HepG2 (cell line): ENCODE results near the gene ZAR1.

Experiments
- GTF2F1 ChIP-seq: fragments of 150-350 bp; IDR thresholded peaks from 2 replicates; pipeline ENCODE4 v1.6.1; 2014; ENCODE audit warnings: low read length
- KDM1A ChIP-seq: IDR thresholded peaks from 2 replicates; pipeline ENCODE4 v1.6.1; 2016; ENCODE audit warnings: missing compliant biosample characterization
- POLR2AphosphoS5 ChIP-seq: IDR thresholded peaks from 2 replicates; pipeline ENCODE4 v1.6.1; 2012; ENCODE audit warnings: low read depth, low read length
- PPARG ChIP-seq: conservative IDR thresholded peaks from 2 replicates; pipeline ENCODE4 v1.6.1; 2016; ENCODE audit warnings: missing biosample characterization, missing genetic modification reagents
- RBM22 ChIP-seq: fragments of 200-400 bp; formaldehyde crosslinking; optimal IDR thresholded peaks from 2 replicates; pipeline ENCODE3; 2017; ENCODE audit warnings: mild to moderate bottlenecking, low read length, moderate library complexity
- SNAPC2 ChIP-seq: sonication (generic); formaldehyde crosslinking; IDR thresholded peaks from 2 replicates; pipeline ENCODE4 v1.8.1; 2022; ENCODE audit warnings: mild to moderate bottlenecking, missing genetic modification reagents
- ZNF143 ChIP-seq: sonication (generic); formaldehyde crosslinking; IDR thresholded peaks from 2 replicates; pipeline ENCODE4 v1.4.0; 2020; ENCODE audit warnings: missing genetic modification reagents
- ZNF616 ChIP-seq: sonication (generic); formaldehyde crosslinking; IDR thresholded peaks from 2 replicates; pipeline ENCODE4 v1.5.0; 2020; ENCODE audit warnings: low read depth, mild to moderate bottlenecking, missing genetic modification reagents
- ZSCAN20 ChIP-seq: sonication (generic); formaldehyde crosslinking; IDR thresholded peaks from 2 replicates; pipeline ENCODE4 v1.4.0; 2020; ENCODE audit warnings: missing genetic modification reagents, mild to moderate bottlenecking, borderline replicate concordance
- TF ChIP-seq, protein P1 (sequence below): sonication (generic); formaldehyde crosslinking; IDR thresholded peaks from 2 replicates; pipeline ENCODE4 v1.5.0; 2020; ENCODE audit warnings: missing genetic modification reagents, mild to moderate bottlenecking, borderline replicate concordance
- TF ChIP-seq, protein P2 (sequence below): sonication (generic); formaldehyde crosslinking; IDR thresholded peaks from 2 replicates; pipeline ENCODE4 v1.5.0; 2020; ENCODE audit warnings: mild to moderate bottlenecking, missing genetic modification reagents, moderate library complexity
- TF ChIP-seq, protein P3 (sequence below): sonication (generic); formaldehyde crosslinking; IDR thresholded peaks from 2 replicates; pipeline ENCODE4 v1.4.0; 2020; ENCODE audit warnings: missing genetic modification reagents, borderline replicate concordance

DNA sequence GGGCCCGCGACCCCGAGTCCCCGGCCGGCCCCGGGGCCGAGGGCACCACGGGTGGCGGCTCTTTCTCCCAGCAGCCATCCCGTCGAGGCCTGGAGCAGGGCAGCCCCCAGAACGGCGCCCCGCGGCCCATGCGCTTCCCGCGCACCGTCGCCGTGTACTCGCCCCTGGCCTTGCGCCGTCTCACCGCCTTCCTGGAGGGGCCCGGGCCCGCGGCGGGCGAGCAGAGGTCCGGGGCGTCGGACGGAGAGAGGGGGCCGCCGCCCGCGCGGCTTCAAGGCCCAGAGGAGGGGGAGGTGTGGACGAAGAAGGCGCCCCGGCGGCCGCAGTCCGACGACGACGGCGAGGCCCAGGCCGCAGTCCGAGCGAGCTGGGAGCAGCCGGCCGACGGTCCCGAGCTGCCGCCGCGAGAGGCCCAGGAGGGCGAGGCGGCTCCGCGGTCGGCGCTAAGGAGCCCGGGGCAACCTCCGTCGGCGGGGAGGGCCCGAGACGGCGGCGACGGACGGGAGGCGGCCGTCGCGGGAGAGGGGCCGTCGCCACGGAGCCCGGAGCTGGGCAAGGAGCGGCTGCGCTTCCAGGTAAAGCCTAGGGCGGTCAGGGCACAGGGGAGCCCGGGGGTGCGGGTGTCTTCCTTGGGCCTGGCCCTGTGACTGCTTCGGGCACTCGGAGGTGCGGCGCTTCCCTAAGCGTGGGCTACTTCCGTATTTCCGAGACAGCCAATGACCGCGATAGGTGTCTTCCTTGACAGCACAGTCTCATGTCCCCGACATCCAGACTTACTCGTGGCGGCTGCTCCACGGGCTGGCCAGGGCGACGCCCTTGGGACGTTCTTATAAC lies 845 bp downstream of the ZAR1 start:
- TF ChIP-seq, protein P1, sequence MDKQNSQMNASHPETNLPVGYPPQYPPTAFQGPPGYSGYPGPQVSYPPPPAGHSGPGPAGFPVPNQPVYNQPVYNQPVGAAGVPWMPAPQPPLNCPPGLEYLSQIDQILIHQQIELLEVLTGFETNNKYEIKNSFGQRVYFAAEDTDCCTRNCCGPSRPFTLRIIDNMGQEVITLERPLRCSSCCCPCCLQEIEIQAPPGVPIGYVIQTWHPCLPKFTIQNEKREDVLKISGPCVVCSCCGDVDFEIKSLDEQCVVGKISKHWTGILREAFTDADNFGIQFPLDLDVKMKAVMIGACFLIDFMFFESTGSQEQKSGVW (CRISPR knock-in tag), result no peak
- TF ChIP-seq ZNF616 (CRISPR knock-in tag), result no peak
- TF ChIP-seq ZNF143 (CRISPR knock-in tag), result no peak
- no peak for TF ChIP-seq KDM1A (CRISPR knock-in tag)
- no peak for TF ChIP-seq PPARG (CRISPR knock-in tag)
- no peak for TF ChIP-seq GTF2F1
- TF ChIP-seq, protein P2, sequence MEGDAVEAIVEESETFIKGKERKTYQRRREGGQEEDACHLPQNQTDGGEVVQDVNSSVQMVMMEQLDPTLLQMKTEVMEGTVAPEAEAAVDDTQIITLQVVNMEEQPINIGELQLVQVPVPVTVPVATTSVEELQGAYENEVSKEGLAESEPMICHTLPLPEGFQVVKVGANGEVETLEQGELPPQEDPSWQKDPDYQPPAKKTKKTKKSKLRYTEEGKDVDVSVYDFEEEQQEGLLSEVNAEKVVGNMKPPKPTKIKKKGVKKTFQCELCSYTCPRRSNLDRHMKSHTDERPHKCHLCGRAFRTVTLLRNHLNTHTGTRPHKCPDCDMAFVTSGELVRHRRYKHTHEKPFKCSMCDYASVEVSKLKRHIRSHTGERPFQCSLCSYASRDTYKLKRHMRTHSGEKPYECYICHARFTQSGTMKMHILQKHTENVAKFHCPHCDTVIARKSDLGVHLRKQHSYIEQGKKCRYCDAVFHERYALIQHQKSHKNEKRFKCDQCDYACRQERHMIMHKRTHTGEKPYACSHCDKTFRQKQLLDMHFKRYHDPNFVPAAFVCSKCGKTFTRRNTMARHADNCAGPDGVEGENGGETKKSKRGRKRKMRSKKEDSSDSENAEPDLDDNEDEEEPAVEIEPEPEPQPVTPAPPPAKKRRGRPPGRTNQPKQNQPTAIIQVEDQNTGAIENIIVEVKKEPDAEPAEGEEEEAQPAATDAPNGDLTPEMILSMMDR, result no peak
- TF ChIP-seq RBM22, result no peak
- TF ChIP-seq, protein P3, sequence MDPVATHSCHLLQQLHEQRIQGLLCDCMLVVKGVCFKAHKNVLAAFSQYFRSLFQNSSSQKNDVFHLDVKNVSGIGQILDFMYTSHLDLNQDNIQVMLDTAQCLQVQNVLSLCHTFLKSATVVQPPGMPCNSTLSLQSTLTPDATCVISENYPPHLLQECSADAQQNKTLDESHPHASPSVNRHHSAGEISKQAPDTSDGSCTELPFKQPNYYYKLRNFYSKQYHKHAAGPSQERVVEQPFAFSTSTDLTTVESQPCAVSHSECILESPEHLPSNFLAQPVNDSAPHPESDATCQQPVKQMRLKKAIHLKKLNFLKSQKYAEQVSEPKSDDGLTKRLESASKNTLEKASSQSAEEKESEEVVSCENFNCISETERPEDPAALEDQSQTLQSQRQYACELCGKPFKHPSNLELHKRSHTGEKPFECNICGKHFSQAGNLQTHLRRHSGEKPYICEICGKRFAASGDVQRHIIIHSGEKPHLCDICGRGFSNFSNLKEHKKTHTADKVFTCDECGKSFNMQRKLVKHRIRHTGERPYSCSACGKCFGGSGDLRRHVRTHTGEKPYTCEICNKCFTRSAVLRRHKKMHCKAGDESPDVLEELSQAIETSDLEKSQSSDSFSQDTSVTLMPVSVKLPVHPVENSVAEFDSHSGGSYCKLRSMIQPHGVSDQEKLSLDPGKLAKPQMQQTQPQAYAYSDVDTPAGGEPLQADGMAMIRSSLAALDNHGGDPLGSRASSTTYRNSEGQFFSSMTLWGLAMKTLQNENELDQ (CRISPR knock-in tag), result no peak
- TF ChIP-seq SNAPC2 (CRISPR knock-in tag), result no peak
- TF ChIP-seq ZSCAN20 (CRISPR knock-in tag), result no peak
- TF ChIP-seq POLR2AphosphoS5, result no peak
